ENCODE measurements around the gene TLNRD1.

Gene TLNRD1

GRCh38 chr15:80992441-80992840, 8.3 kb upstream of the TLNRD1 start:
- H3K4me3 ChIP-seq = no peak overlapping the region
- no peak for TF ChIP-seq CTCF (IDR thresholded peaks at IDR 0.05)
- peak overlapping the region in 1 of 2 donors; percentile 97 for H3K27ac ChIP-seq
- no peak for DNase-seq (ENCODE audit: low spot score)

- TF ChIP-seq CTCF (IDR thresholded peaks at IDR 0.05) = no peak
- Histone ChIP-seq H3K27ac (no peak overlapping the region), H3K4me3 (no peak overlapping the region)
- no peak for DNase-seq (ENCODE audit: low spot score)
Measured at GRCh38 chr15:80996247-80996646, 4.5 kb upstream of the TLNRD1 start.

- Histone ChIP-seq H3K27ac (no peak overlapping the region), H3K4me3 (no peak overlapping the region)
- no peak for TF ChIP-seq CTCF (IDR thresholded peaks at IDR 0.05)
- no peak for DNase-seq (ENCODE audit: low spot score)
Measured at GRCh38 chr15:80997692-80998091, 3.0 kb upstream of the TLNRD1 start.

GRCh38 chr15:80998251-80998650, 2.5 kb upstream of the TLNRD1 start:
- TF ChIP-seq CTCF (IDR thresholded peaks at IDR 0.05) = no peak
- Histone ChIP-seq H3K4me3 (no peak overlapping the region), H3K27ac (peak overlapping the region in 1 of 2 donors; percentile 4)
- no peak for DNase-seq (ENCODE audit: low spot score)

- H3K27ac ChIP-seq = peak overlapping the region in 1 of 2 donors; percentile 96
- TF ChIP-seq CTCF (IDR thresholded peaks at IDR 0.05) = no peak
- H3K4me3 ChIP-seq = peak overlapping the region; percentile 83
- DNase-seq (ENCODE audit: low spot score) = no peak
Measured at GRCh38 chr15:80999623-81000036, 1.1 kb upstream of the TLNRD1 start.

- DNase-seq (ENCODE audit: low spot score) = no peak
- no peak for TF ChIP-seq CTCF (IDR thresholded peaks at IDR 0.05)
- peak overlapping the region; percentile 83 for H3K4me3 ChIP-seq
- peak overlapping the region; percentile 95 to 96 for H3K27ac ChIP-seq
Measured at GRCh38 chr15:81000144-81000623, 539 bp upstream of the TLNRD1 start.

- TF ChIP-seq CTCF (IDR thresholded peaks at IDR 0.05) = no peak
- DNase-seq (ENCODE audit: low spot score) = no peak
- peak overlapping the region; percentile 95 to 96 for H3K27ac ChIP-seq
- H3K4me3 ChIP-seq = peak overlapping the region; percentile 83
Measured at GRCh38 chr15:81001152-81002008, 657 bp downstream of the TLNRD1 start.

All from coronary artery (tissue), 2 donors.